Gastrocnemius medialis (tissue), 4 donors: Measurements from ENCODE around the gene GPC6.
"Not testable (repeated sequence)": the region's sequence is repeated elsewhere in the genome, so short reads cannot be mapped to it uniquely, and the experiment has no call there.

ENCODE experiments used
- POLR2A ChIP-seq, 2 donors: fragments of 450-650 bp; IDR thresholded peaks; one replicate each; pipeline ENCODE4 v1.6.1; 2017; ENCODE audit warnings: antibody characterized with exemption in 2 of 2, mild to moderate bottlenecking in 2 of 2, moderate library complexity in 2 of 2
- TF ChIP-seq, protein P1 (sequence below), 5 experiments: fragments of 450-650 bp in 3 of 5; fragments of 200-600 bp in 2 of 5; sonication (generic) in 2 of 5; IDR thresholded peaks in 4 of 5; conservative IDR thresholded peaks in 1 of 5; 1 replicate in 4 of 5; 2 replicates in 1 of 5; pipeline ENCODE4 v1.5.1; 2016 to 2019; ENCODE audit warnings: antibody characterized with exemption in 5 of 5, mild to moderate bottlenecking in 3 of 5, moderate library complexity in 3 of 5

DNA sequence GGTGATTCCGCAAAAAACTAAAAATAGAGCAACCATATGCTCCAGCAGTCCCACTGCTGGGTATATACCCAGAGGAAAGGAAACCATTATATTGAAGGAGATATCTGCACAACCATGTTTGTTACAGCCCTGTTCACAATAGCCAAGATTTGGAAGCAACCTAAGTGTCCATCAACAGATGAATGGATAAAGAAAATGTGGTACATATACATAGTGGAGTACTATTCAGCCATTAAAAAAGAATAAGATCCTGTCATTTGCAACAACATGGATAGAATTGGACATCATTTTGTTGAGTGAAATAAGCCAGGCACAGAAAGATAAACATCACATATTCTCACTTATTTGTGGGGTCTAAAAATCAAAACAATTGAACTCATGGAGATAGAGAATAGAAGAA lies 97.3 kb downstream of the GPC6 start:
- TF ChIP-seq, protein P1, sequence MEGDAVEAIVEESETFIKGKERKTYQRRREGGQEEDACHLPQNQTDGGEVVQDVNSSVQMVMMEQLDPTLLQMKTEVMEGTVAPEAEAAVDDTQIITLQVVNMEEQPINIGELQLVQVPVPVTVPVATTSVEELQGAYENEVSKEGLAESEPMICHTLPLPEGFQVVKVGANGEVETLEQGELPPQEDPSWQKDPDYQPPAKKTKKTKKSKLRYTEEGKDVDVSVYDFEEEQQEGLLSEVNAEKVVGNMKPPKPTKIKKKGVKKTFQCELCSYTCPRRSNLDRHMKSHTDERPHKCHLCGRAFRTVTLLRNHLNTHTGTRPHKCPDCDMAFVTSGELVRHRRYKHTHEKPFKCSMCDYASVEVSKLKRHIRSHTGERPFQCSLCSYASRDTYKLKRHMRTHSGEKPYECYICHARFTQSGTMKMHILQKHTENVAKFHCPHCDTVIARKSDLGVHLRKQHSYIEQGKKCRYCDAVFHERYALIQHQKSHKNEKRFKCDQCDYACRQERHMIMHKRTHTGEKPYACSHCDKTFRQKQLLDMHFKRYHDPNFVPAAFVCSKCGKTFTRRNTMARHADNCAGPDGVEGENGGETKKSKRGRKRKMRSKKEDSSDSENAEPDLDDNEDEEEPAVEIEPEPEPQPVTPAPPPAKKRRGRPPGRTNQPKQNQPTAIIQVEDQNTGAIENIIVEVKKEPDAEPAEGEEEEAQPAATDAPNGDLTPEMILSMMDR (IDR thresholded peaks at IDR 0.05 in 4 of 5, conservative IDR thresholded peaks at IDR 0.05 in 1 of 5), result not testable (repeated sequence)
- not testable (repeated sequence) for TF ChIP-seq POLR2A (IDR thresholded peaks at IDR 0.05)
